AG10803 (cell line): ENCODE results near the gene ACTBL2.

Source experiments
- DNase-seq: peaks from one replicate; pipeline ENCODE4 v3.0.0; 2010; ENCODE audit warnings: low read depth
- H3K4me3 ChIP-seq: 2 replicates; pipeline ENCODE4 v1.5.1; 2011; ENCODE audit warnings: mild to moderate bottlenecking, low read length, control low read depth
- TF ChIP-seq, protein P1 (sequence below): conservative IDR thresholded peaks from 2 replicates; pipeline ENCODE4 v1.5.1; 2011; ENCODE audit warnings: mild to moderate bottlenecking, low read length, control low read depth, inconsistent platforms

ACTBL2 gene

DNA sequence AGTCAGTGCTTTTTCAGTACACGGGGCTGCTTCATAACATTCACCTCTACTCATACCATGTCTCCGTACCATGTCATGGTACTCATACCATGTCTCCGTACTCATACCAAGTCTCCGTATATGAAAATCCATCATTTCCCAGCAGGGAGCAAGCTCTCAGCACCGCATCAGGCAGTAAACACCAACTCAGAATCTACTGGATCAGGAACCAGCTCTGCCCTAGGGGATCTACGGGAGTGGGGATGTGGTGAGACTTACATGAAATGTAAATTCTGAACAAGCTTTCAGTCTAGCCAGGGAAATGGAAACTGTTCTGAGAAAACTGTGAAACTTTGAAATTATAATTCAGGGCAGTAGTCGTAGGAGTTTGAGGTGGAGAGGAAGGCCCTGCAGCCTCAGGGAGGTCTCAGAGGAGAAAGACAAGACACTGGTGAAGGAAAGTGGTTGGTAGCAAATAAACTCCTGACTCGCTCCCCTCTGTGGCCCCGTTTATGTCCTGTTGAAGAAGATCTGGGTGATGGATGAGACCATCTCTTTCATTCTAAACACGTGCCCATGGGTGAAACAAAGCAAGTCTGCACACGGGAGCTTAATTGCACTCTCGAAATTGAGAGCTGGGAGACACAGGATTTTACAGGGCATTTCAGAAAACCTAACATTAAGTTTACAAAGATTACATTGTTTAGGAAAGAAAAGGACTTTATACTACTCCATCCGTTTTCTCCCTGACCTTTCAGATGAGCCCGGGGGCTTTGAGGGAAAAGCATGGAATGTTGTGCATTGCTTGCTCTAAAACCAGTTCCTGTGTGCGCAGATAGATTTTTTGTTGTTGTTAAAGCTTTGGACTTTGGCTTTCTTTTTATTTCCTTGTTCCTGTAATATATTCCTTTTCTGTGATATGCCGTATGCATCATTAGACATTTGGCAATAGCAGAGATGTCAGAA lies 26.8 kb downstream of the ACTBL2 start:
- TF ChIP-seq, protein P1, sequence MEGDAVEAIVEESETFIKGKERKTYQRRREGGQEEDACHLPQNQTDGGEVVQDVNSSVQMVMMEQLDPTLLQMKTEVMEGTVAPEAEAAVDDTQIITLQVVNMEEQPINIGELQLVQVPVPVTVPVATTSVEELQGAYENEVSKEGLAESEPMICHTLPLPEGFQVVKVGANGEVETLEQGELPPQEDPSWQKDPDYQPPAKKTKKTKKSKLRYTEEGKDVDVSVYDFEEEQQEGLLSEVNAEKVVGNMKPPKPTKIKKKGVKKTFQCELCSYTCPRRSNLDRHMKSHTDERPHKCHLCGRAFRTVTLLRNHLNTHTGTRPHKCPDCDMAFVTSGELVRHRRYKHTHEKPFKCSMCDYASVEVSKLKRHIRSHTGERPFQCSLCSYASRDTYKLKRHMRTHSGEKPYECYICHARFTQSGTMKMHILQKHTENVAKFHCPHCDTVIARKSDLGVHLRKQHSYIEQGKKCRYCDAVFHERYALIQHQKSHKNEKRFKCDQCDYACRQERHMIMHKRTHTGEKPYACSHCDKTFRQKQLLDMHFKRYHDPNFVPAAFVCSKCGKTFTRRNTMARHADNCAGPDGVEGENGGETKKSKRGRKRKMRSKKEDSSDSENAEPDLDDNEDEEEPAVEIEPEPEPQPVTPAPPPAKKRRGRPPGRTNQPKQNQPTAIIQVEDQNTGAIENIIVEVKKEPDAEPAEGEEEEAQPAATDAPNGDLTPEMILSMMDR = no peak
- no peak for DNase-seq
- no peak overlapping the region for H3K4me3 ChIP-seq

DNA sequence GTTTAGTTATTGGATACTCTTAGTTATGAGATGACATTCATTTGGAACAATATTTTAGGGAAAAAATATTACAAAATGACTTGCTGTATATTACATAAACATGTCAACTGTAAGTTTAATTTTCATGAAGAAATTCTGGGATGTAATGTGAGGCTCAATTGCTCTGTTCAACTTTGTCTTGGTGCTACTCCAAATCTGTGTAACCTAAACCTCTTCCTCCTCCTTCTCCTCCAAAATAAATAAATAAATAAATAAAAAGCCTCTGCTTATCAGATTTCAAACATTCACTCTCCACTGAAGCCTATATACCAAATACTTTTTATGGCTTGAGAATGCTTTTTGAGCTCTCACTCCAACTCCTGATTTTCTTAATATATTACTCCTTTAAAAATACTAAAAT lies 27.7 kb downstream of the ACTBL2 start:
- DNase-seq = no peak
- H3K4me3 ChIP-seq = no peak overlapping the region
- TF ChIP-seq, protein P1 = no peak

DNA sequence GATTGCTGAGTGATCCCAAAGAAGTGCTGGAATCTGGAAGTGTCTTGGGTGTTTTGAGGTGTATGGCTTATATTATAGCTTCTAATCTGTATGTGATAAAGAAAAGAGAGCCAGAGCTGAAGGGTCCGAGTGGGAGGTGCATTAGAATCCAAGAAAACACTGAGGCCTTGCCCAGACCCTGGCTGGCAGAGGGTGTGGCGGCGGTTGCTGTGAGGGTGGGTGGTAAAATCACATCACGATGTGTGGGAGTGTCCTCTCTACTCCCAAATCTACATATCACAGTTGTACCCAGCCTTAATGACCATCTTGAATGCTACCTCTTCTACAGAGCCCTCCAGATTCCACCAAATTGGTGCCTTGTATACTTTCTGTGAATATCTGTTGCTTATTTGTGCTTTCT lies 28.9 kb downstream of the ACTBL2 start:
- no peak for DNase-seq
- TF ChIP-seq, protein P1 = no peak

DNA sequence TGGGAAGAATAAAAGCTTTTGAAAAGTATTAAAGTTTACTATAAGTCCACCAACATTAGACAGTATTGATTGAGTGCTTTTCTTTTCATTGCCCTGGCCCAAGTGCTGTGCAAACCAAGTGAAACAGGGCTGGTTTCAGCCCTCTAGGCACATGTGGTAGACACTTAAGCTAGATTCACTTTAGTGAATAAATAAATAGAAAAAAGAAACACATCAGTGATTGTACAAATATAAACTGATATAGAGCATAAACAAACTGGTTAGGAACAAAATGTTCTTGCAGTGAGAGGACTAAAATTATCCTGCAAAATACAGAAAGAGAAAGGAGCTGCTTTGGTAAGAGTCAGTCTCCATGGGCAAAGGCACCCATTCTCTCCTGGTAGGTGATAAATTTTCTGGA lies 29.7 kb downstream of the ACTBL2 start:
- DNase-seq = no peak
- H3K4me3 ChIP-seq = no peak overlapping the region
- TF ChIP-seq, protein P1 = no peak

More for the DNA sequence above, 28.9 kb downstream of the ACTBL2 start:
- H3K4me3 ChIP-seq = no peak overlapping the region

DNA sequence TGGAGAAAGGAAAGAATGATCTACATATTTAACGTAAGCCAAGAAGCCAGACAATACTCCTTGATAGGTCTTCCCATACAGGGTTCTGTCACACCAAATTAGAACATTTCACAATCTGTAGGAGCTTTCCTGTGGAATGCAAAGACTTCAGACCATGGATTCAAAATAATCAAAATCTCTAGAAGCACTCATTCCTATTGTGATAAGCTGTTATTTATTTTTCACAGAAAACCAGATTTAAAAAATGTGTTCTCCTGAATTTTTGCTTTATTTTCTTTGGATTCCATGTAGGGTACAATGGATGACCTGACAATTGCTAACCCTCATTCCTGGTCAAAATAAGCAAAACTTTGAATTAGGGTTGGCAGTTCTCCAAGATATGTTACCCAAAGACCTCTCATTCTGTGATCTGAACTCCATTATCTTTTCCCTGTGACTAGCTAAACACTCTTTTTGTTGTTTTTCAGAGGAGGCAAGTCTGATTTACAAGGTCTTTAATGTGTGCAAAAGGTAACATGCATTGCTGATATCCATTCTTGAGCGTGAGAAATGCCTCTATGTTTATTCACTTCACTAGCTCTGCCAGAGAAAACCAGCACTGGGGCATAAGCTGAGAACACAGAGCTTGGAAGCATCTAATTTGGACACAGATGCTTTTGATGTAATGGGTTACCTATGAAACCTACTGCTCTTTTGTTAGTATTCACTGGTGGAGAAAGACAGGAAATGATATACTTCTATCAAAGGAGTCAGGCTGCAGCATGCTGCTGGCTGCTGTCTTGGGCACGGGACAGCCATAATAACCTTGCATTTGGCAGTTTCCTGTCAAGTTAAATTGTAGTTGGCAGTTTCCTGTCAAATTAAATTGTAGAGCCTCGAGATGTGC lies 31.4 kb downstream of the ACTBL2 start:
- TF ChIP-seq, protein P1 = no peak
- peak; percentile 79 for DNase-seq
- no peak overlapping the region for H3K4me3 ChIP-seq

DNA sequence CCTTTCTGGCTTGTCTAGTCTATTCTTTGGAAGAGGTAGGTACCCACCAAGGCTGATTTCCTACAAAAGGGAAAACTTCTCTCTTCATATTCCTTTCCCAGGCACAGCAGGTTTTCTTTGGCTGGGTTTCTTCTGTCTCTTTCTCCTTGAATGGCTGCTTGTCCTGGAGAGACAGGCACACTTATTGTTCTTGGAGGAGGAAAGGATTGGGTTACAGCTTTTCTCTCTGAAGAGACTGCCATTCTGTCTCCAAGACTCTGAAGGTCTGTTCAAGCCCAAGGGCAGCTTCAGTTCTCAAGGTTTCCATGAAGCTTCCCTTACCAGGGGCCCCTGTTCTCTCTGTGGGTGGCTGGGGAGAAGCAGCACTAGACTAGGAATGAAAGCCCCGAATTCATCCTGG lies 33.9 kb downstream of the ACTBL2 start:
- no peak overlapping the region for H3K4me3 ChIP-seq
- TF ChIP-seq, protein P1 = no peak
- no peak for DNase-seq
